GM23338 (cell line): ENCODE measurements around the gene AP1M1.

Experiments
- CREB1 ChIP-seq: fragments of 250-450 bp; sonication (Bioruptor Pico); IDR thresholded peaks from 2 replicates; pipeline ENCODE4 v1.5.0; 2020; ENCODE audit warnings: low read depth, mild to moderate bottlenecking, moderate library complexity
- CTCF ChIP-seq, 2 experiments: fragments of 200-600 bp in 1 of 2; sonication (generic) in 1 of 2; conservative IDR thresholded peaks; 2 replicates each; pipeline versions ENCODE4 v1.5.1 to v1.6.1; 2016 to 2017; ENCODE audit warnings: antibody characterized with exemption in 2 of 2, low read depth in 2 of 2, mild to moderate bottlenecking in 2 of 2, moderate library complexity in 1 of 2
- ETS1 ChIP-seq: IDR thresholded peaks from 2 replicates; pipeline ENCODE4 v1.6.1; 2016; ENCODE audit warnings: antibody characterized with exemption
- EZH2 ChIP-seq: fragments of 200-600 bp; sonication (generic); IDR thresholded peaks from one replicate; pipeline ENCODE4 v1.8.0; 2017; ENCODE audit warnings: antibody characterized with exemption, mild to moderate bottlenecking, low read depth; ENCODE audit not compliant: unreplicated experiment
- EZH2phosphoT487 ChIP-seq: fragments of 200-600 bp; sonication (generic); IDR thresholded peaks from one replicate; pipeline ENCODE4 v1.8.1; 2018; ENCODE audit warnings: antibody characterized with exemption; ENCODE audit not compliant: unreplicated experiment
- JUNB ChIP-seq: IDR thresholded peaks from one replicate; pipeline ENCODE4 v1.6.1; 2016; ENCODE audit warnings: antibody characterized with exemption; ENCODE audit not compliant: unreplicated experiment
- NANOG ChIP-seq: IDR thresholded peaks from 2 replicates; pipeline ENCODE4 v1.6.1; 2016; ENCODE audit warnings: antibody characterized with exemption, borderline replicate concordance
- POLR2AphosphoS5 ChIP-seq: IDR thresholded peaks from 2 replicates; pipeline ENCODE4 v1.6.1; 2016; ENCODE audit warnings: antibody characterized with exemption, low read depth
- REST ChIP-seq: IDR thresholded peaks from one replicate; pipeline ENCODE4 v1.6.1; 2018; ENCODE audit warnings: antibody characterized with exemption; ENCODE audit not compliant: unreplicated experiment
- STAT1 ChIP-seq: IDR thresholded peaks from one replicate; pipeline ENCODE4 v1.6.1; 2016; ENCODE audit warnings: antibody characterized with exemption; ENCODE audit not compliant: unreplicated experiment
- ZNF114 ChIP-seq: fragments of 250-450 bp; sonication (Bioruptor Pico); IDR thresholded peaks from 2 replicates; pipeline ENCODE4 v1.5.0; 2020; ENCODE audit warnings: mild to moderate bottlenecking, moderate library complexity

GRCh38 chr19:16207490-16208025 is 9.8 kb downstream of the AP1M1 start:
- TF ChIP-seq CTCF (conservative IDR thresholded peaks at IDR 0.05; ENCODE audit: low read depth in 2 of 2) (no peak), EZH2 (no peak), JUNB (no peak), CREB1 (CRISPR knock-in tag) (no peak), POLR2AphosphoS5 (no peak), ETS1 (no peak), REST (no peak), EZH2phosphoT487 (no peak), ZNF114 (CRISPR knock-in tag) (no peak), STAT1 (no peak), NANOG (no peak)
